ENCODE results near the gene CECR2.

Gene CECR2

GRCh38 chr22:17576470-17576869, 207.2 kb downstream of the CECR2 start:
- no peak overlapping the region for H3K4me3 ChIP-seq (ENCODE audit: low read depth, low read length)
- no peak overlapping the region for H2BK12ac ChIP-seq (ENCODE audit: low read length)
- H3K27me3 ChIP-seq (ENCODE audit: insufficient read depth, low read length), result no peaks in the 10 kb centered on the region
- no peak overlapping the region for H2BK5ac ChIP-seq (ENCODE audit: low read depth, low read length, poor library complexity)
- peak; percentile 69 to 73 for DNase-seq
- peak overlapping the region; percentile 43 for H2AFZ ChIP-seq (ENCODE audit: insufficient read depth, low read length, poor library complexity)
- H3K9ac ChIP-seq (ENCODE audit: low read length), result no peak overlapping the region
- no peak overlapping the region for H4K12ac ChIP-seq (ENCODE audit: low read depth, low read length)
- H4K8ac ChIP-seq (ENCODE audit: low read depth, low read length), result peak overlapping the region; percentile 50
- H3K4me1 ChIP-seq (ENCODE audit: control insufficient read depth in 1 of 2, insufficient read depth in 2 of 2, low read length in 2 of 2), result peaks cover 8 to 11% of the 10 kb centered on the region in 2 experiments
- no peak overlapping the region for H2AK5ac ChIP-seq (ENCODE audit: low read length)
- no peak overlapping the region for H3K14ac ChIP-seq (ENCODE audit: low read length)
- WGBS (ENCODE audit: extremely low coverage, insufficient coverage, insufficient read length), result no CpG with 5 or more reads among the region's 6 CpGs
- H3K79me2 ChIP-seq (ENCODE audit: control insufficient read depth, insufficient read depth, low read length, poor library complexity), result no peaks in the 10 kb centered on the region
- H3K4ac ChIP-seq (ENCODE audit: low read depth, low read length), result no peak overlapping the region
- H3K36me3 ChIP-seq (ENCODE audit: control insufficient read depth in 1 of 2, insufficient read depth in 2 of 2, low read length in 2 of 2), result no peaks in the 10 kb centered on the region
- H3K4me2 ChIP-seq (ENCODE audit: low read length), result no peak overlapping the region
- H4K91ac ChIP-seq (ENCODE audit: low read depth, low read length), result no peak overlapping the region
- H2BK120ac ChIP-seq (ENCODE audit: insufficient read depth, low read length, poor library complexity), result no peak overlapping the region
- no peaks in the 10 kb centered on the region for H3K79me1 ChIP-seq (ENCODE audit: low read length)
- no peak overlapping the region for H3K23ac ChIP-seq (ENCODE audit: low read length)
- no peaks in the 10 kb centered on the region for H3K9me3 ChIP-seq (ENCODE audit: insufficient read depth, low read depth, low read length)
- no peak overlapping the region for H3K27ac ChIP-seq (ENCODE audit: low read depth, low read length)
- H3K18ac ChIP-seq (ENCODE audit: low read length), result no peak overlapping the region

GRCh38 chr22:17578136-17578754, 209.0 kb downstream of the CECR2 start:
- Histone ChIP-seq H3K9ac (ENCODE audit: low read length) (no peak overlapping the region), H2BK5ac (ENCODE audit: low read depth, low read length, poor library complexity) (no peak overlapping the region), H3K4me1 (ENCODE audit: control insufficient read depth in 1 of 2, insufficient read depth in 2 of 2, low read length in 2 of 2) (peaks cover 7 to 8% of the 10 kb centered on the region in 2 experiments), H3K9me3 (ENCODE audit: insufficient read depth, low read depth, low read length) (no peaks in the 10 kb centered on the region), H2AK5ac (ENCODE audit: low read length) (no peak overlapping the region), H4K12ac (ENCODE audit: low read depth, low read length) (no peak overlapping the region), H3K4ac (ENCODE audit: low read depth, low read length) (no peak overlapping the region), H4K8ac (ENCODE audit: low read depth, low read length) (no peak overlapping the region), H4K91ac (ENCODE audit: low read depth, low read length) (no peak overlapping the region), H3K4me2 (ENCODE audit: low read length) (no peak overlapping the region), H2AFZ (ENCODE audit: insufficient read depth, low read length, poor library complexity) (no peak overlapping the region), H3K14ac (ENCODE audit: low read length) (no peak overlapping the region), H3K79me1 (ENCODE audit: low read length) (no peaks in the 10 kb centered on the region), H3K18ac (ENCODE audit: low read length) (no peak overlapping the region), H3K27me3 (ENCODE audit: insufficient read depth, low read length) (no peaks in the 10 kb centered on the region), H3K27ac (ENCODE audit: low read depth, low read length) (no peak overlapping the region), H3K23ac (ENCODE audit: low read length) (no peak overlapping the region), H2BK12ac (ENCODE audit: low read length) (no peak overlapping the region), H2BK120ac (ENCODE audit: insufficient read depth, low read length, poor library complexity) (no peak overlapping the region), H3K4me3 (ENCODE audit: low read depth, low read length) (no peak overlapping the region), H3K79me2 (ENCODE audit: control insufficient read depth, insufficient read depth, low read length, poor library complexity) (no peaks in the 10 kb centered on the region), H3K36me3 (ENCODE audit: control insufficient read depth in 1 of 2, insufficient read depth in 2 of 2, low read length in 2 of 2) (peaks cover 0 to 4% of the 10 kb centered on the region in 2 experiments)
- DNase-seq, result no peak
- no CpG with 5 or more reads among the region's 11 CpGs for WGBS (ENCODE audit: extremely low coverage, insufficient coverage, insufficient read length)

GRCh38 chr22:17579535-17579981, 210.3 kb downstream of the CECR2 start:
- Histone ChIP-seq H3K27ac (ENCODE audit: low read depth, low read length) (no peak overlapping the region), H3K9ac (ENCODE audit: low read length) (no peak overlapping the region), H3K18ac (ENCODE audit: low read length) (no peak overlapping the region), H3K79me2 (ENCODE audit: control insufficient read depth, insufficient read depth, low read length, poor library complexity) (no peaks in the 10 kb centered on the region), H3K79me1 (ENCODE audit: low read length) (no peaks in the 10 kb centered on the region), H2BK120ac (ENCODE audit: insufficient read depth, low read length, poor library complexity) (no peak overlapping the region), H3K14ac (ENCODE audit: low read length) (no peak overlapping the region), H3K36me3 (ENCODE audit: control insufficient read depth in 1 of 2, insufficient read depth in 2 of 2, low read length in 2 of 2) (peaks cover 0 to 7% of the 10 kb centered on the region in 2 experiments), H4K12ac (ENCODE audit: low read depth, low read length) (no peak overlapping the region), H3K4me3 (ENCODE audit: low read depth, low read length) (no peak overlapping the region), H3K9me3 (ENCODE audit: insufficient read depth, low read depth, low read length) (no peaks in the 10 kb centered on the region), H3K4ac (ENCODE audit: low read depth, low read length) (no peak overlapping the region), H3K23ac (ENCODE audit: low read length) (no peak overlapping the region), H2BK12ac (ENCODE audit: low read length) (no peak overlapping the region), H2AFZ (ENCODE audit: insufficient read depth, low read length, poor library complexity) (no peak overlapping the region), H3K4me1 (ENCODE audit: control insufficient read depth in 1 of 2, insufficient read depth in 2 of 2, low read length in 2 of 2) (peaks cover 4 to 8% of the 10 kb centered on the region in 2 experiments), H3K27me3 (ENCODE audit: insufficient read depth, low read length) (no peaks in the 10 kb centered on the region), H4K91ac (ENCODE audit: low read depth, low read length) (no peak overlapping the region), H2BK5ac (ENCODE audit: low read depth, low read length, poor library complexity) (no peak overlapping the region), H3K4me2 (ENCODE audit: low read length) (no peak overlapping the region), H2AK5ac (ENCODE audit: low read length) (no peak overlapping the region), H4K8ac (ENCODE audit: low read depth, low read length) (no peak overlapping the region)
- no CpG with 5 or more reads among the region's 14 CpGs for whole genome bisulfite sequencing (ENCODE audit: extremely low coverage, insufficient coverage, insufficient read length)
- DNase-seq, result no peak

GRCh38 chr22:17580441-17581031, 211.3 kb downstream of the CECR2 start:
- Histone ChIP-seq H3K18ac (ENCODE audit: low read length) (no peak overlapping the region), H2BK5ac (ENCODE audit: low read depth, low read length, poor library complexity) (no peak overlapping the region), H3K14ac (ENCODE audit: low read length) (no peak overlapping the region), H2AK5ac (ENCODE audit: low read length) (no peak overlapping the region), H3K79me1 (ENCODE audit: low read length) (no peaks in the 10 kb centered on the region), H3K27me3 (ENCODE audit: insufficient read depth, low read length) (no peaks in the 10 kb centered on the region), H3K4me2 (ENCODE audit: low read length) (no peak overlapping the region), H3K36me3 (ENCODE audit: control insufficient read depth in 1 of 2, insufficient read depth in 2 of 2, low read length in 2 of 2) (peaks cover 0 to 7% of the 10 kb centered on the region in 2 experiments), H3K27ac (ENCODE audit: low read depth, low read length) (no peak overlapping the region), H3K4me3 (ENCODE audit: low read depth, low read length) (no peak overlapping the region), H3K23ac (ENCODE audit: low read length) (no peak overlapping the region), H4K91ac (ENCODE audit: low read depth, low read length) (no peak overlapping the region), H3K9ac (ENCODE audit: low read length) (no peak overlapping the region), H3K4ac (ENCODE audit: low read depth, low read length) (no peak overlapping the region), H2BK12ac (ENCODE audit: low read length) (no peak overlapping the region), H2AFZ (ENCODE audit: insufficient read depth, low read length, poor library complexity) (no peak overlapping the region), H3K9me3 (ENCODE audit: insufficient read depth, low read depth, low read length) (no peaks in the 10 kb centered on the region), H4K8ac (ENCODE audit: low read depth, low read length) (no peak overlapping the region), H3K79me2 (ENCODE audit: control insufficient read depth, insufficient read depth, low read length, poor library complexity) (no peaks in the 10 kb centered on the region), H3K4me1 (ENCODE audit: control insufficient read depth in 1 of 2, insufficient read depth in 2 of 2, low read length in 2 of 2) (peaks cover 4 to 8% of the 10 kb centered on the region in 2 experiments), H2BK120ac (ENCODE audit: insufficient read depth, low read length, poor library complexity) (no peak overlapping the region), H4K12ac (ENCODE audit: low read depth, low read length) (no peak overlapping the region)
- no CpG with 5 or more reads among the region's 15 CpGs for WGBS (ENCODE audit: extremely low coverage, insufficient coverage, insufficient read length)
- DNase-seq, result no peak
